Neural cell (in vitro differentiated cells): ENCODE results near the gene RFX2.

Experiments
- CTCF ChIP-seq: fragments of 450-650 bp; IDR thresholded peaks from 2 replicates; pipeline ENCODE4 v1.5.1; 2014; ENCODE audit warnings: antibody characterized with exemption, mild to moderate bottlenecking, moderate library complexity; ENCODE audit not compliant: poor library complexity, severe bottlenecking
- POLR2AphosphoS5 ChIP-seq: IDR thresholded peaks from 2 replicates; pipeline ENCODE4 v1.6.1; 2012
- RAD21 ChIP-seq: fragments of 450-650 bp; conservative IDR thresholded peaks from 2 replicates; pipeline ENCODE4 v1.6.1; 2014; ENCODE audit warnings: antibody characterized with exemption, mild to moderate bottlenecking, moderate library complexity

DNA sequence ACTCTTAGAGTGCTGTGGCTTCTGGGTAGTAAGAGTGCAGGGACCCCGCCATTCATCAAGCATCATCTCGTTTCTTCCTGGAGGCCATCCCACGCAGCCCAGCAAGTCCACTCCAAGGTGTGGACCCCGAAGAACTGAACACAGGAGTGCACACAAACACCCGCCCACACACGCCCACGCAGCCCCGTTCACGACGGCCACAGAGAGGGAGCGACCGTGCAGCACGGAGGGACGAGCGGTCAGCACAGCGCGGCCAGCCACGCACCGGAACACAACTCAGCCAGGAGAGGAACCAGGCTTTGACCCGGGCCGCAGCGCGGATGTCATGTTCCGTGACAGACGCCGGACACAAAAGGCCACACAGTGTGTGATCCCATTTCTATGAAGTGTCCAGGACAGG, 114.2 kb downstream of the RFX2 start:
- TF ChIP-seq CTCF: no peak
- no peak for TF ChIP-seq RAD21
- TF ChIP-seq POLR2AphosphoS5: no peak
